GM10266 (cell line): ENCODE measurements around the gene PPP2R1B.

Source experiments
- DNase-seq: peaks from one replicate; pipeline ENCODE4 v3.0.0; 2012; ENCODE audit errors: extremely low spot score
- TF ChIP-seq, protein P1 (sequence below): IDR thresholded peaks from 2 replicates; pipeline ENCODE4 v1.5.1; 2012; ENCODE audit warnings: mild to moderate bottlenecking, low read depth; ENCODE audit not compliant: control insufficient read depth, insufficient read depth; ENCODE audit errors: missing control alignments

Gene PPP2R1B

DNA sequence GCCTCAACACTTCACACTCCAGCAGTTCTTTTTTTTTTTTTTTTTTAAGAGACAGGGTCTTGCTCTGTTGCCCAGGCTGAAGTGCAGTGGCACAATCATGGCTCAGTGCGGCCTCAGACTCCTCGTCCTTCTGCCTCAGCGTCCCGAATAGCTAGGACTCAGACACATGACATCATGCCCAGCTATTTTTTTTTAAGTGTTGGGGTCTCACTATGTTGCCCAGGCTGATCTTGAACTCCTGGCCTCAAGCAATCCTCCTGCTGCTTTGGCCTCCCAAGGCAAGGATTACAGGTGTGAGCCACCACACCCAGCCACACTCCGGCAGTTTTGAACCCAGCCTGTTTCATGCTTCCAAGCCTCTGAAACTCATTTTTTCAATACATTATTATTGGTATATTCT, 3.7 kb downstream of the PPP2R1B start:
- TF ChIP-seq, protein P1, sequence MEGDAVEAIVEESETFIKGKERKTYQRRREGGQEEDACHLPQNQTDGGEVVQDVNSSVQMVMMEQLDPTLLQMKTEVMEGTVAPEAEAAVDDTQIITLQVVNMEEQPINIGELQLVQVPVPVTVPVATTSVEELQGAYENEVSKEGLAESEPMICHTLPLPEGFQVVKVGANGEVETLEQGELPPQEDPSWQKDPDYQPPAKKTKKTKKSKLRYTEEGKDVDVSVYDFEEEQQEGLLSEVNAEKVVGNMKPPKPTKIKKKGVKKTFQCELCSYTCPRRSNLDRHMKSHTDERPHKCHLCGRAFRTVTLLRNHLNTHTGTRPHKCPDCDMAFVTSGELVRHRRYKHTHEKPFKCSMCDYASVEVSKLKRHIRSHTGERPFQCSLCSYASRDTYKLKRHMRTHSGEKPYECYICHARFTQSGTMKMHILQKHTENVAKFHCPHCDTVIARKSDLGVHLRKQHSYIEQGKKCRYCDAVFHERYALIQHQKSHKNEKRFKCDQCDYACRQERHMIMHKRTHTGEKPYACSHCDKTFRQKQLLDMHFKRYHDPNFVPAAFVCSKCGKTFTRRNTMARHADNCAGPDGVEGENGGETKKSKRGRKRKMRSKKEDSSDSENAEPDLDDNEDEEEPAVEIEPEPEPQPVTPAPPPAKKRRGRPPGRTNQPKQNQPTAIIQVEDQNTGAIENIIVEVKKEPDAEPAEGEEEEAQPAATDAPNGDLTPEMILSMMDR: no peak
- DNase-seq: no peak

DNA sequence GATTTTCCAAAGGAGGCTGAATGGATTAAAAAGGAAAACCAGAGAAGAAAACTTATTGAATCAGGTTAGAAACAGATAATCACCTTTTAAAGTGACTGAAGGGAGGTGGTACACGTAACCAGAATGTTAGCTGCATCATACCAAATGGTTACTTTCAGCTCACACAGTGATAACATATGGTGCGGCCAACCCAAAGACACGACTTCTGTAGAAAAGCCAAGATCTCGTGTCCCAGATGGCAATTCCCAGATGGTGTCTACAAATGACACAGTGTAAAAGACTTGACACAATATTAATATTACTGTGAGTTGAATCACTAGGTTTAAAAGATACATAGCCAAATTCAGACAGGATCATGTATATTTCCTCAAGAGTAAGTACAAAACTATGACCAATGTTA, 5.2 kb downstream of the PPP2R1B start:
- TF ChIP-seq, protein P1: no peak
- DNase-seq: no peak

DNA sequence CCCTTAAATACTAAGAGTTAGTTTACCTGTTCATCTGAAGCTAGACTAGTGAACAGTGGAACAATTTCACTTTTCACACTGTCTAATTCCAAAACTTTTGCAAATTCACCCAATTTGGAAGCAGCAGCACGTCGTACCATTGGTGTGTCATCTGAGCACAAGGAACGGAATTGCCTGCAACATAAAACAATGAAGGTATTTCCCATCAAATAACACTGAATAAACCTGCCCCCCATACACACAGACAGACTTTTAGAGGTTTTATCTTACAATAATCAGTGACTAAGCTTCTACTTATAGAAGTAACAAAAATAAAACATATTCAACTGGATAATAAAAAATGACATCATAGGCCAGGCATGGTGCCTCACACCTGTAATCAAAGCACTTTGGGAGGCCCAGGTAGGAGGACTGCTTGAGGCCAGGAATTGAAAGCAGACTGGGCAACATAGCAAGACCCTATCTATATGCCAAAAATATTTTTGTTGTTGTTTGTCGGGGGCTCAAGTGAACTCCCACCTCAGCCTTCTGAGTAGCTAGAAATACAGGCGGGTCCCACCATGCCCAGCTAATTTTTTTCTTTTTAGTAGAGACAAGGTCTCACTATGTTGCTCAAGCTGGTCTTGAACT, 6.3 kb downstream of the PPP2R1B start:
- DNase-seq: no peak
- TF ChIP-seq, protein P1: no peak

GRCh38 chr11:111759376-111759775, 6.8 kb downstream of the PPP2R1B start:
- TF ChIP-seq, protein P1: no peak
- DNase-seq: no peak

DNA sequence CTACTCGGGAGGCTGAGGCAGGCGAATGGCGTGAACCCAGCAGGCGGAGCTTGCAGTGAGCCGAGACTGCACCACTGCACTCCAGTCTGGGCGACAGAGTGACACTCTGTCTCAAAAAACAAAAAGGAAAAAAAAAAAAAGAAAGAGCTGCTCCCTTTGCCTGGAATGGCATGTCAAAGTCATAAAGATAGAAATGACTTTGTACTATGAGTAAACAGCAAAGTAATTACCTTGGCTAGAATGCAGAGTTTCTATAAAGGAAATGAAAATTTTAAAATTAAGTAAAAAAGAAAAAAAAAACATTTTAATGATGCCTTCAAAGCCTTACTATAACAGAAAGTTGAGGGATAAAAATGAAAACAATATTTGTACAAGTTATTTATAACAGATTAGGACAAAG, 10.1 kb downstream of the PPP2R1B start:
- no peak for DNase-seq
- TF ChIP-seq, protein P1: no peak

DNA sequence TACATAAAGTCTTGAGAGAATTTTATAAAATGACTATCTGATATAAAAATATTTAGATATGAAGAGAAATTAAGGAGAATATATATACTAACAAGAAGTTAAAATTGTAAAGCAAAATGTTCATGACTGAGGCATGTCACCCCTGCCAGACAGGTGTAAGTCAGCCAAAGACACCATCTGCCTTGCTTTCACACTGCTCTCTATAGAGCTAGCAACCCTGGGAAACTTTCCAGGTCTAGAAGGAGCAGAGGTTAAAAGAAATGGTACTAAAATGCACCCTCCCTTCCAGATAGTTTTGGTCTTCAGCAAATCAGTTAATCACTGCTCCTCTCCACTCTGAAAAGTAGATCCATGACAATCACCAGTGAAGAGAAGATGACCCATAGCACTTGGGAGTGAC, 16.5 kb downstream of the PPP2R1B start:
- DNase-seq: no peak
- TF ChIP-seq, protein P1: no peak

GRCh38 chr11:111748035-111748804, 18.0 kb downstream of the PPP2R1B start:
- TF ChIP-seq, protein P1: no peak
- no peak for DNase-seq
